ENCODE data around the gene PTPRN2. TPM values are rescaled to one million over a fixed set of nuclear protein-coding genes. Genes with fewer than 3 reads are reported as not detected.

Gene PTPRN2
- total RNA-seq, 1 donor from 2014 or later = 11.4 TPM

DNA sequence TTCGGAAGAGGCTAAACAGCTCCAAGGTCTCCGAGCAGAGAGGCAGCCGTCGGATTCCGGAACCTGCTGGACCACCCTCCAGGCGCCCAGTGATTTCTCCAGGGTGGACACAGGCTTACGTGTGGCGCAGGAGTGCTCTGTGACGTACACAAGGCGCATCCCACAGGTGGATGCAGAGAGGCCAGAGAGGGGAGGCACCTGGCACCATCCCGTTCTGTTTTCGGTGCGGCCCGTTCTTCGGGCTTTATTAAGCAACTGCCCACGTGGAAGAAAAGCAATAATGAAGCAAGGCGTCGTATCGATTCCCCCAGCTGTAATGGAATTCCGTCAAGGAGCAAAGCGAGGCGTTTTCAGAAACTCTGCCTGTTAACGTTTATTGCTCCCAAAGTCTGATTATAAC lies 163.6 kb downstream of the PTPRN2 start:
- H3K4me3 Mint-ChIP-seq (ENCODE audit: low read depth) = no peak overlapping the region
- H3K27me3 Mint-ChIP-seq = no peaks in the 10 kb centered on the region
- no peaks in the 10 kb centered on the region for H3K4me1 Mint-ChIP-seq (ENCODE audit: low read depth)
- no peak for DNase-seq (ENCODE audit: low spot score, unreplicated experiment)
- TF ChIP-seq, protein P1, sequence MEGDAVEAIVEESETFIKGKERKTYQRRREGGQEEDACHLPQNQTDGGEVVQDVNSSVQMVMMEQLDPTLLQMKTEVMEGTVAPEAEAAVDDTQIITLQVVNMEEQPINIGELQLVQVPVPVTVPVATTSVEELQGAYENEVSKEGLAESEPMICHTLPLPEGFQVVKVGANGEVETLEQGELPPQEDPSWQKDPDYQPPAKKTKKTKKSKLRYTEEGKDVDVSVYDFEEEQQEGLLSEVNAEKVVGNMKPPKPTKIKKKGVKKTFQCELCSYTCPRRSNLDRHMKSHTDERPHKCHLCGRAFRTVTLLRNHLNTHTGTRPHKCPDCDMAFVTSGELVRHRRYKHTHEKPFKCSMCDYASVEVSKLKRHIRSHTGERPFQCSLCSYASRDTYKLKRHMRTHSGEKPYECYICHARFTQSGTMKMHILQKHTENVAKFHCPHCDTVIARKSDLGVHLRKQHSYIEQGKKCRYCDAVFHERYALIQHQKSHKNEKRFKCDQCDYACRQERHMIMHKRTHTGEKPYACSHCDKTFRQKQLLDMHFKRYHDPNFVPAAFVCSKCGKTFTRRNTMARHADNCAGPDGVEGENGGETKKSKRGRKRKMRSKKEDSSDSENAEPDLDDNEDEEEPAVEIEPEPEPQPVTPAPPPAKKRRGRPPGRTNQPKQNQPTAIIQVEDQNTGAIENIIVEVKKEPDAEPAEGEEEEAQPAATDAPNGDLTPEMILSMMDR (IDR thresholded peaks at IDR 0.05; ENCODE audit: unreplicated experiment) = no peak
- H3K27ac Mint-ChIP-seq = no peak overlapping the region
- H3K9me3 Mint-ChIP-seq (ENCODE audit: low read depth) = peaks cover 4% of the 10 kb centered on the region
- H3K36me3 Mint-ChIP-seq (ENCODE audit: insufficient read depth) = peaks cover 2% of the 10 kb centered on the region

DNA sequence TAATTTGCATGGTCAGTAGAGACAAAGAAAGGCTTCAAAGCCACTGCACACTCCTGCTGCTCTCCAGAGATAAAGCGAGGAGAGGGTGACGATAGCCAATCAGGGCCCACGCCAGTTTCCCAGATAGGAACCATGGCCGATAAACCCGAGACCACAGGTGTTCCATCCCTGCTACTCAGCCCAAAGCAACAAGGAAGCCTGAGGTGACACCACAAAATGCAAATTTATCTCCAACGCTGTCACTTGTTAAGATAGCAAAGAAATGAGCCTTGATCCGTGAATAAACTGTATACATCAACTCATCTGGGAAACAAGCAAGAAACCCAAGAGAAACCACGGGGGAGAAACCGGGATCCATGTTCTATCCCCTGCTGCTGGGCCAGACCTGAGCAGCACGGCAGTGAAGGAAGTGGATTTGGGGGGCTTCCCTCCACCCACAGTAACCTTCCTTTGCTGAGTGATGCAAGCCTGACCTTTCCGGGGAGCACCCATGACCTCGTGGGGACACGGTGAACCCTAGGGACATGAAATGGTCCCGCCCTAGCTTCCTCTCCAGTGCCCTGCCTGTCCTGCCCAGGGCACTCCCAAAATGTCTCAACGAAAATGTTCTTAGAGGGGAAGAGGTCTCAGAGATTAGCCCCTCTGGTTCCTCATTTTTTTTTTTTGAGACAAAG lies 164.6 kb downstream of the PTPRN2 start:
- Mint-ChIP-seq H3K27ac (no peak overlapping the region), H3K27me3 (no peaks in the 10 kb centered on the region), H3K36me3 (ENCODE audit: insufficient read depth) (peaks cover 2% of the 10 kb centered on the region), H3K4me3 (ENCODE audit: low read depth) (no peak overlapping the region), H3K4me1 (ENCODE audit: low read depth) (no peaks in the 10 kb centered on the region), H3K9me3 (ENCODE audit: low read depth) (peaks cover 4% of the 10 kb centered on the region)
- TF ChIP-seq, protein P1 (IDR thresholded peaks at IDR 0.05; ENCODE audit: unreplicated experiment) = no peak
- DNase-seq (ENCODE audit: low spot score, unreplicated experiment) = no peak

DNA sequence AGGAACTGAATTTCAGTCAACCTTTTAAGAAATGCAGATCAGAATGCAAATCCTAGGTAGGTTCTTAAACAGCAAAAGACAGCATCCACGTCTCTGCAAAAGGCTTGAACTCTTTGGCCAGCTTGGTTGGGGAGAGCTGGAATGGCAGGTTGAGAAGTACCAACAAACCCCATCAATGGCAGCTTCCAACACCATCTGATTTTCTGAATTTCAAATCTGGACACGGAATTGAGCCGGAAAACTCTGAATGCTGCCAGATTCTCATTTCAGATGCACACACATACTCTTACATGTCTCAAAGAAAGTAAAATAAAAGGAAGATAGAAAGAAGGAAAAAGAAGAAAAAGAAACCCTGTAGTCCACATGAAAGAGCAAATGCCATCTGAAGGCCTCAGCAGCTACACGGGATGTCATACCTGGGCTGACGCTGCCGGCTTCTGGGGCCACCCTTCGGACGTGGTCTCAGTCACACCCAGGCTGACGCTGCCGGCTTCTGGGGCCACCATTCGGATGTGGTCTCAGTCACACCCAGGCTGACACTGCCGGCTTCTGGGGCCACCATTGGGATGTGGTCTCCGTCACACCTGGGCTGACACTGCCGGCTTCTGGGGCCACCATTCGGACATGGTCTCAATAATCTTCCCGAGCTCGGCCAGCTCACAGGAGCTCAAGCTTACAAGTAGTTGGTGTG lies 165.3 kb downstream of the PTPRN2 start:
- TF ChIP-seq, protein P1 (IDR thresholded peaks at IDR 0.05; ENCODE audit: unreplicated experiment) = no peak

DNA sequence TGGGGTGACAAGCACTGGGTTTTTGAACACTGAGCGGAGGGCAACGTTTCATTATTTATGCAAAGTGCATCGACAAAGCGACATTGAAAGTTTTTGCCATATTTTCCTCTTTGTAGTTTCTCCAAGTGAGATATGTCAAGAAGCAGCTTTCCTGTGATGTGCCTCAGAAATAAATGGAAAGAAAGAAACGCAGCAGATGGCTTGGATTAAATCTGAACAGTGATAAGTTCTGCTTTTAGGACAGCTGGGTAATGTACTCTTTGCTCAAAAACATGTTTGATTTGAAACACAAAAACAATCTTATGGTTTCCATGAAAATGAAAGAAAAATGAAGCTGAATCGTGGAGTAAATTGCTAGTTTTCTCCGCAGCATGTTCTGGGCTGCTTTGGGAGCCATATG lies 166.3 kb downstream of the PTPRN2 start:
- Mint-ChIP-seq H3K4me3 (ENCODE audit: low read depth) (no peak overlapping the region), H3K9me3 (ENCODE audit: low read depth) (peaks cover 4% of the 10 kb centered on the region)

More for the DNA sequence above, 165.3 kb downstream of the PTPRN2 start:
- Mint-ChIP-seq H3K9me3 (ENCODE audit: low read depth) (peaks cover 4% of the 10 kb centered on the region), H3K36me3 (ENCODE audit: insufficient read depth) (peaks cover 1% of the 10 kb centered on the region), H3K4me3 (ENCODE audit: low read depth) (no peak overlapping the region), H3K27ac (no peak overlapping the region), H3K27me3 (no peaks in the 10 kb centered on the region), H3K4me1 (ENCODE audit: low read depth) (no peaks in the 10 kb centered on the region)
- no peak for DNase-seq (ENCODE audit: low spot score, unreplicated experiment)

DNA sequence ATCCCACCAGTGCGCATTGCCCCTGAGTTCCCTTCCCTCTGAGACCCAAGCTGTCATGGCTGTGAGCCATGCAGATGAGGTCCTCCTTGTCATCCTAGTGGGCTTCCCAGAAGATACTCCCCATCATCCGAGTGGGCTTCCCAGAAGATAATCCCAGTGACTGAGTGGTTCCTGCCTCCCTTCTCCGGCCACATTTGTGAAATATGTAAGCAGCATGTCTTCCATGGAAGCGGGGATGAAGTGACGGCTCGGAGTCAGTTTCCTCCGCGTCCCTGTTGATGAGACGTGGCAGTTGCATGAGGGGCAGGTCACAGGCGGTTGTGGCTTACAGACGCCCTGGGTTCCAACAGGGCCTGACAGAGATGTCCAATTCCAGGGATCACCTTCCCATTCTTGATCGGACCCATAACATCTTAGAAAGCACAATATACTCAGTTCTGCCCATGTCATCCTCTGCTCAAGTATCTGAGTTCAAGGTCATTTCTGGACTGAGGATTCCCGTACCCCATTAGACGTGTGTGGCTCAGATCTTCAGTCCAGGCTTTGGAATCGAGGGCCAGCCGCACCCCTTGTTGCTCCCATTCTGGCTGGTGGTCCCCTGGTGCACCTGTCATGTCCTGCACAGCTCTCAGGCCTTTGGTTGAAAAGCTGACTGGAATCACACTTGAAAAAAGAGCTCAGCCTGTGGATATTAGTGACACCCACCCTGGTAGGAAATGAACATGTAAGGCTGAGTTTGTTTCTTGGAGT lies 166.9 kb downstream of the PTPRN2 start:
- no peak overlapping the region for H3K27ac Mint-ChIP-seq
- DNase-seq (ENCODE audit: low spot score, unreplicated experiment) = no peak
- H3K36me3 Mint-ChIP-seq (ENCODE audit: insufficient read depth) = peaks cover 1% of the 10 kb centered on the region
- TF ChIP-seq, protein P1 (IDR thresholded peaks at IDR 0.05; ENCODE audit: unreplicated experiment) = no peak
- H3K4me1 Mint-ChIP-seq (ENCODE audit: low read depth) = no peaks in the 10 kb centered on the region
- no peaks in the 10 kb centered on the region for H3K27me3 Mint-ChIP-seq
- no peak overlapping the region for H3K4me3 Mint-ChIP-seq (ENCODE audit: low read depth)
- H3K9me3 Mint-ChIP-seq (ENCODE audit: low read depth) = peaks cover 4% of the 10 kb centered on the region

More for the DNA sequence above, 166.3 kb downstream of the PTPRN2 start:
- Mint-ChIP-seq H3K4me1 (ENCODE audit: low read depth) (no peaks in the 10 kb centered on the region), H3K27ac (no peak overlapping the region), H3K36me3 (ENCODE audit: insufficient read depth) (peaks cover 1% of the 10 kb centered on the region), H3K27me3 (no peaks in the 10 kb centered on the region)
- DNase-seq (ENCODE audit: low spot score, unreplicated experiment) = no peak
- TF ChIP-seq, protein P1 (IDR thresholded peaks at IDR 0.05; ENCODE audit: unreplicated experiment) = no peak
